ENCODE results near the gene CDSN. TPM values are rescaled to one million over a fixed set of nuclear protein-coding genes. Genes with fewer than 3 reads are reported as not detected.

Gene CDSN
- total RNA-seq, 1 experiment from 2014 or later: 0.16 TPM

GRCh38 chr6:31126396-31127175, 6.3 kb upstream of the CDSN start:
- TSS peak; percentile 11 for BruUV-seq (replicated peaks)
- no peaks in the 10 kb centered on the region for H3K27me3 Mint-ChIP-seq (ENCODE audit: insufficient read depth, unreplicated experiment)
- POLR2A ChIA-PET: interaction anchor here (0.7 to 5.1 kb wide), 6 partner anchors 11 to 801 kb away, joined by 3 to 60 read pairs (median 4); partner anchors contain the start of genes IER3 and PSORS1C1
- no peak for TF ChIP-seq CTCF (IDR thresholded peaks at IDR 0.05; ENCODE audit: unreplicated experiment)
- H3K4me3 Mint-ChIP-seq (ENCODE audit: unreplicated experiment): no peak overlapping the region
- H3K36me3 Mint-ChIP-seq (ENCODE audit: insufficient read depth, unreplicated experiment): peaks cover 18% of the 10 kb centered on the region
- H3K4me1 Mint-ChIP-seq (ENCODE audit: insufficient read depth, unreplicated experiment): peaks cover 47% of the 10 kb centered on the region
- no peak for DNase-seq (ENCODE audit: unreplicated experiment)
- CTCF ChIA-PET: interaction anchor here (0.6 to 4.5 kb wide), 13 partner anchors 9 to 317 kb away, joined by 3 to 43 read pairs (median 4); partner anchors contain the start of gene PSORS1C1
- intact Hi-C loops (cut with micrococcal nuclease): loop anchor here (5.0 kb wide), 1 partner anchor 39 kb away; no protein-coding TSS in a partner anchor
- no peaks in the 10 kb centered on the region for H3K9me3 Mint-ChIP-seq (ENCODE audit: unreplicated experiment)
- H3K27ac Mint-ChIP-seq (ENCODE audit: low read depth, unreplicated experiment): peak overlapping the region; percentile 55

GRCh38 chr6:31125586-31126363, 5.5 kb upstream of the CDSN start:
- Mint-ChIP-seq H3K4me3 (ENCODE audit: unreplicated experiment) (peak overlapping the region; percentile 53), H3K27me3 (ENCODE audit: insufficient read depth, unreplicated experiment) (no peaks in the 10 kb centered on the region), H3K9me3 (ENCODE audit: unreplicated experiment) (no peaks in the 10 kb centered on the region), H3K4me1 (ENCODE audit: insufficient read depth, unreplicated experiment) (peaks cover 47% of the 10 kb centered on the region), H3K27ac (ENCODE audit: low read depth, unreplicated experiment) (peak overlapping the region; percentile 55), H3K36me3 (ENCODE audit: insufficient read depth, unreplicated experiment) (peaks cover 13% of the 10 kb centered on the region)
- peak; percentile 73 for DNase-seq (ENCODE audit: unreplicated experiment)
- intact Hi-C loops (cut with micrococcal nuclease): loop anchor here (1.0 to 5.0 kb wide), 2 partner anchors 10 to 38 kb away; no protein-coding TSS in a partner anchor
- no peak for TF ChIP-seq CTCF (IDR thresholded peaks at IDR 0.05; ENCODE audit: unreplicated experiment)
- POLR2A ChIA-PET: interaction anchor here (0.6 to 5.1 kb wide), 7 partner anchors 10 to 478 kb away, joined by 3 to 60 read pairs (median 3); partner anchors contain the start of genes MDC1 and PSORS1C1
- BruUV-seq (replicated peaks): no TSS peak
- CTCF ChIA-PET: interaction anchor here (0.6 to 4.5 kb wide), 9 partner anchors 9 to 318 kb away, joined by 3 to 43 read pairs (median 10); no protein-coding TSS in a partner anchor

GRCh38 chr6:31125162-31125561, 4.9 kb upstream of the CDSN start:
- no peaks in the 10 kb centered on the region for H3K27me3 Mint-ChIP-seq (ENCODE audit: insufficient read depth, unreplicated experiment)
- H3K27ac Mint-ChIP-seq (ENCODE audit: low read depth, unreplicated experiment): peak overlapping the region; percentile 55
- no peaks in the 10 kb centered on the region for H3K9me3 Mint-ChIP-seq (ENCODE audit: unreplicated experiment)
- peak; percentile 91 for DNase-seq (ENCODE audit: unreplicated experiment)
- ChIA-PET POLR2A (interaction anchor here (0.6 to 5.1 kb wide), 4 partner anchors 10 to 408 kb away, joined by 3 to 60 read pairs (median 5); partner anchors contain the start of genes MDC1 and PSORS1C1), CTCF (interaction anchor here (0.7 to 4.5 kb wide), 9 partner anchors 9 to 210 kb away, joined by 3 to 43 read pairs (median 5); no protein-coding TSS in a partner anchor)
- intact Hi-C loops (cut with micrococcal nuclease): loop anchor here (1.0 to 5.0 kb wide), 2 partner anchors 10 to 38 kb away; no protein-coding TSS in a partner anchor
- BruUV-seq (replicated peaks): no TSS peak
- peaks cover 47% of the 10 kb centered on the region for H3K4me1 Mint-ChIP-seq (ENCODE audit: insufficient read depth, unreplicated experiment)
- peaks cover 12% of the 10 kb centered on the region for H3K36me3 Mint-ChIP-seq (ENCODE audit: insufficient read depth, unreplicated experiment)
- peak overlapping the region; percentile 53 for H3K4me3 Mint-ChIP-seq (ENCODE audit: unreplicated experiment)
- no peak for TF ChIP-seq CTCF (IDR thresholded peaks at IDR 0.05; ENCODE audit: unreplicated experiment)

All from MCF 10A (cell line).